Activated CD8-positive, alpha-beta memory T cell treated with anti-CD3 and anti-CD28 coated beads for 24 hours (primary cell): Measurements from ENCODE around the gene STEAP2.
"Not testable (repeated sequence)": the region's sequence is repeated elsewhere in the genome, so short reads cannot be mapped to it uniquely, and the experiment has no call there.

Source experiments
- DNase-seq: peaks from one replicate; pipeline ENCODE4 v3.0.0-alpha.2; 2020

STEAP2 gene

DNA sequence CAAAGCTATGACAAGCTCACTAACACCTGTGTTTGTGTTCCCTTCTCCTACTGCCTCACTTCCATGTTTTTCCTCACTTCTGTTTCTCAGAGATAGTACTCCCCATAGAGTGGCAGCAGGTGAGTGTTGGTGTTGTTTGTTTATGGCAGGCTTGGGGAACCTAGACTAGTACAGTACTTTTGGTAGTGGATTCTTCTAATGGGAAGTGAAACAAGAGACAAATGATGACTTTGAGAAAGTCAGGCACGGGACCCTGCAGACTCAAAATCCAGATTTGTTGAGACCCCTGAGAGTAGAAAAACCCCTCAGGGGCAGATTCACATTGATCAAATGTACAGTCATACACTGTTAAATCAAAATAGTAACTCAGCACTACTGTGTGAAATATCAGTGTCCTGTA lies 27.0 kb downstream of the STEAP2 start:
- no peak for DNase-seq

DNA sequence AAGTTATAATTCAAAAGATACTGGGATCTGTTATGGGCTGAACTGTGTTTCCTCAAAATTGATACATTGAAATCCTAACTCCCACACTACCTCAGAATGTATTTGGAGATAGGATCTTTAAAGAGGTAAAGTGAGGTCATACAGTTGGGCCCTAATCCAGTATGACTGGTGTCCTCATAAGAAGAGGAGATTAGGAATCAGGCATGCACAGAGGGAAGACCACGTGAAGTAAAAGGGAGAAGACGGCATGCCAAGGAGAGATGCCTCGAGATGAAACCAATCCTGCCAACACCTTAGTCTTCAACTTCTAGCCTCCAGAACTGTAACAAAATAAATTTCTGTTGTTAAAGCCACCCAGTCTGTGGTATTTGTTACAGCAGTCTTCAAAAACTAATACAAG lies 27.5 kb downstream of the STEAP2 start:
- no peak for DNase-seq

DNA sequence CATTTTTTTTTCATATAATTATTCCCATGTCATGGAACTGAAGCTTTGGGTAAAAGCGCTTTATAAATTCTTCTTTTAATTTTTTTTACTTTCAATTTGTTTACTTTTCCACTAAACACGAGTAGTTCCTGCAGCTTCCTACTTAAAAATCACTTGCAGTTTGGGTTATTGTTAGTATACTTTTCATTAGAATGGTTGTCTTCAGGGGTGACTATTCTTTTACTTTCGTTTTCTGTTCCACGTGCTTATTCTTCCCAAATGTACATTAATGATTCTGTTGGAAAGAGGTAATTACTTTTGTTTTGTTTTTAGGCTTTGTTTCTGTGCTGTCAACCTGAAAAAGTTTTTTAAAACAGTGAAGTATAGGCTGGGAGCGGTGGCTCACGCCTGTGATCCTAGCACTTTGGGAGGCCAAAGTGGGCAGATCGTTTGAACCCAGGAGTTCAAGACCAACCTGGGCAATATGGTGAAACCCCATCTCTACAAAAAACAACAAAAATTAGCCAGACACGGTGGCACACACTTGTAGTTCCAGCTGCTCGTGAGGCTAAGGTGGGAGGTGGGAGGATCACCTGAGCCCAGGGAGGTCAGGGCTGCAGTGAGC lies 28.2 kb downstream of the STEAP2 start:
- DNase-seq = no peak

DNA sequence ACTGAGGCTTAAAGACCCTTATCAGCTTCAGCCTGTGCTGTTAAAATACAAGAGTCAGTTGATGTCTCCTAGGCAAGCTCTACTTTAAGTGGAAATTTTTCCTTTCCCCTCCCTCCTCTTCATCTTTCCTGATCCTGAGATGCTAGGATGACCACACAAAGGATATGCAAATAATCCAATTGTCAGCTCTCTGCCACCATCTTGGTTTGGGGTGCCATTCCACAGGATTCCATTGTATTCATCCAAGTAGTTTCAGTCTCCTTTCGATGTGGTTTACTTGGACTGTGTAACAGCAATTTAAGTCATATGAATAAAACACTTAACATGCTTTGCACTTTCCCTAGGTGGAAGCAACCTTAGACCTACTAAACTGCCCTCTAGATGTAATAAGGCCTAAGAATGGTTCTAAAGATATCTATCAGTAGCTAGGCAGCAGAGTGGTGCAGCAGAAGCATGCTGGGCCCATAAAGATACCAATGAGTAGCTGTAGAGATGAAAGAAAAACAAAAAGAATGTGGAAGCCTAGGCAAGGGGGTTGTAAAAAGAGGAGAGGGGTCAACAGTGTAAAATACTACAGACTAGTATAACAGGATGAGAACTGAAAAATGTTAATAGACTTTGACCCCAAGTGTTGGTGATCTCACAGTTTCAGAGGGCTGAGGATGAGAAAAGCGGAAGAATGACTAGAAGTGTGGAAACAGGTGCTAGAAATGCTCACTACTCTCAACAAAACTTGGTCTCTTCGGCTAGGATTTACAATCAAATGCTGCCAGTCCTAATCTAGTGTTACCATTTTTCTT lies 31.0 kb downstream of the STEAP2 start:
- no peak for DNase-seq

DNA sequence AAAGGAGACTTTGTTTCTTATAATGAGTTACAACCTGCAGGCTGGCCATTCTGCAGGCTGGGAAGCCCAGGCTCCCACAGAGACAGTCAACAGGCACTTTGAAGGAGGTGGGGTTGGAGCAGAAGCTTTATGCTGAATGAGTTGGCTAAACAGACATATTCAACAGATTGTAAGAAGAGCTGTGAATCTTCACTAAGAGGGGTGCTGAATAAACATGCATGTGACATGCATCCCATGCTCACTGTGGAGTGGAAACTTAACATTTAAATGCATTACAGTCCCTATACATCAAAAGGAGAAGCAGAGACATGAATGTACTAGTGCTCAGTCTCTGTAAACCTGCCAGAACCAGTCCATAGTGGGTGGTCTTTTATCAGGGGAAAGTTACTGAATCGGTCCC lies 32.0 kb downstream of the STEAP2 start:
- DNase-seq = no peak

DNA sequence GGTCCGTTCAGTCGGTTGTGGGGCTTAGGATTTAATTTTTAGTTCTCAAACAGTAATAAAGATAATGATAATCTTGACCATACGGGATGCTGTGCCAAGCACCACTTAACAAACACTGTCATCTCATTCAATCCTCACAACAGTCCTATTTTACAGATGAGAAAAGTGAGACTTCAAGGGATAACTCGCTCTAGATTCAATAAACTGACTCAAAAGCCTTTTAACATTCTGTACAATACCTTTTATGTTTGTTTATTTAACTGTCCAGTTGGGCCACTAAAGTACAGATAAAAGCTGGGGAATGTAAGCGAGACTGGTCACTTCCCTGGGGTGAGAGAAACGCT lies 33.0 kb downstream of the STEAP2 start:
- no peak for DNase-seq

DNA sequence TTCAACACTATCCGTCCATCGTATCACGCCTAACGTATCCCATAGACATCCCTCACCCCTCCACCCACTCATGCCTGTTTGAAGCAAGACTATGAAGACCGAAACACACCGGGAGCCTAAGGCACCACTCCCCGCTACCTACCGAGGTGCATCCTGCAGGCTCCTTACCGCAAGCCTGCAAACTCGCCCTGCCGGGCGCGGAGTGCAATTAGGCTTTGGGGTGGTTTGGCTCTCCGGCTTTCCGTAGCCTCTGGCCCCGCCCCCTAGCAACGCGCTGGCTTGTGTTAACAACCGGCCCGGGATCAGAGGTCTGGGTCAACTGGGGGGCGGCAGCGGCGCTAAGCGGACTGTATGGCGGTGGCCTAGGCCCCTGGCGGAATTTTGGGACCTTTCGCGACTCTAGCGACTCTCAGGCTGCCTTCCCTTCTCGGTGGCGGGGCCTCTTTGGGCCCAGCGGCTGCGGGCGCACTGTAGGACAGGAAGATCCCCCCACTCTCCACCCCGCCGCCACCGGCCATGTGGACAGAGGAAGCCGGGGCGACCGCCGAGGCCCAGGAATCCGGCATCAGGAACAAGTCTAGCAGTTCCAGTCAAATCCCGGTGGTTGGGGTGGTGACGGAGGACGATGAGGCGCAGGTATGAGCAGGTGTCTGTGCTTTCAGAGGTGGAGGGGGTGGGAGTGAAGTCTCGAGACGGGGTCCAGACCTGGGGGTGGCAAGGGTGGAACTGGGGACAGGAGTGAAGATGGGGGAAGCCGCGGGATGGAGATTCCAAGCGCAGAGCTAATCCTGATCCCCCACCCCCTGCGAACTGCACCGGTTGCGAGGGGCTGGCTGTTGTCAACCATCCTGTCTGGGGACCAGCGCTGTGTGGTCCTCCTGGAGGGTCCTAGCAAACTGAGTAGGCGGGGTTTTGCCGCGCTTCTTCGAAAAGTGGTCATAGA lies 33.6 kb downstream of the STEAP2 start, which contains the start of gene CFAP69:
CFAP69 (plus strand) TSS at position 266 of the 943 bp plus-strand sequence; CDS start at position 517, 251 bp downstream.
- DNase-seq = peak; percentile 96

DNA sequence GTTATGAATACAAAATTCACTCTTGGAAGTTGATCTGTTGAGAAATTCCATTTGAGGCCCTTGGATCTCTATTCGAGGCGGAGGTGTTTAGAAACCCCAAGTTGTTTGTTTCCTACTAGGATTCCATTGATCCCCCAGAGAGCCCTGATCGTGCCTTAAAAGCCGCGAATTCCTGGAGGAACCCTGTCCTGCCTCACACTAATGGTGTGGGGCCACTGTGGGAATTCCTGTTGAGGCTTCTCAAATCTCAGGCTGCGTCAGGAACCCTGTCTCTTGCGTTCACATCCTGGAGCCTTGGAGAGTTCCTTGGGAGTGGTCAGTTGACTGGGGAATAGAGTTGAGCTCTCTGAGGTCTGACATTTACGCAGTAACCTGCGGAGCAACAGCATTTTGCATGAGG lies 34.6 kb downstream of the STEAP2 start:
- no peak for DNase-seq

DNA sequence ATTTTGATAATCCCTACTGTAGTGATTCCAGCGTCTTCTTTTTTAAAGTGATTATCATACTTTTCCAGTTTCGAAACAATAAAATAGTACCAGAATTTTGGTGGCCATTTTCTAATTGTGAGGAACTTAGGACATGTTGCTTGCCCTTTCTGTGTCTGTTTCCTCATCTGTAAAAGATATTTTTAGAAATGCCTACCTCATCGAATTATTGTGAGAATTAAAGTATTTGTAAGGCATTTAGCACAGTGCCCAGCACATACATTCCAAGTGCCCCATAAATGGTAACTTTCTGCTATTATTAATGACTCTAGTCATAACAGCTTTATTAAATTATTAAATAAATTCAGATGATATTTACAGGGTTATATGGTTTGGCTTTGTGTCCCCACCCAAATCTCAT lies 37.2 kb downstream of the STEAP2 start:
- DNase-seq = no peak

DNA sequence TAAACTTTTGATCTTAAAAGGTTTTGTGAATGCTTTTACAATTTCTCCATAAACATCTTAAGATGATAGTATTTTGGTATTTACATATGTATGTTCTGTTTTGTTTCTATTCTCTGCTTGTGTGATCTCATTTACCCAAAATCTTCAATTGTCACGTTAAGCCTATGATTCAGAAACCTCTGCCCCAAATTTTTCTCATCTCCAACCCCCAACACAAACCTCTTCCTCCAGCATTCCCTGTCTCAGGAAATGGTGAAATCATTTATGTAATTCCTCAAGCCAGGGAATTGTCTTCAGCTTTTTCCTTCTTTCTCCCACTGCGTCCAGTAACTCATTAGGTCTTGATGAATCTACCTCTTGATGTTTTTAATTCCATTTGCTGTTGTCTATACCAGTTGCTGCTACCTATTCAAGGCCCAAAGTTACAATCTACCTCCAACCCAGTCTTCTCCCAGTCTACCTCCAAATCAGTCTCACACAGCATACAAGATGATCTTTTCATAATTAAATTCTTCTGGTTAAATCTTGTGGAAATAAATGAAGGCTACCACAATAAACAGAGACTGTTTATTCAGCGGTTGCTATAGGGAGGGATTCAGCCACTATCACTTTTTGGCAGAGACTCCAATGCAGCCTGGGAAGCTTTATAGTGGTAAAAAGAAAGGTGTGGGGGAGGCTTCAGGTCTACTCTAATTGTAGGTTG lies 39.2 kb downstream of the STEAP2 start:
- DNase-seq = no peak

DNA sequence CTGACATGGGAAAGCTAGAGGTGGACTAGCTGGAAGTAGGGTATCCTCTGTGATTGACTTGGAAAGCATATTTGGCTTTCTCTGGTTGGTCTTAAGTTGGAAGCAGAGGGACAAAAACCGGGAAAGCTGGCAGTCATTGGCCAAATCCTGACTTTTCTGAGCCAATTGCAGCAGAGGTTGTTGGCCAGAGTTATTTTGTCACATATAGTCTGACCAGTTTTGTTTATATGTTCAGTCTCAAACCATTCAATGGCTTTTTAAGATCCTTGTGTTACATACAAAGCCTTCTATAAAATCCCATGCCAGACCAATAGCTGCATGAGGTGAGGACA lies 39.7 kb downstream of the STEAP2 start:
- no peak for DNase-seq

DNA sequence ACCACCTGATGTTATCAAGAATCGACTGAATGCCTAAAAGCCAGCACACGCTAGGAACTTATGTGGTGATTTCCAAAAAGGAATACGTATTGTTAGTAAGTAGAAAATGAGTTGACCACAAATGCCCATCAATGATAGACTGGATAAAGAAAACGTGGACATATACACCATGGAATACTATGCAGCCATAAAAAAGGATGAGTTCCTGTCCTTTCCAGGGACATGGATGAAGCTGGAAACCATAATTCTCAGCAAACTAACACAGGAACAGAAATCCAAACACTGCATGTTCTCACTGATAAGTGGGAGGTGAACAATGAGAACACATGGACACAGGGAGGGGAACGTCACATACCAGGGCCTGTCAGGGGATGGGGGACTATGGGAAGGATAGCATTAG lies 44.5 kb downstream of the STEAP2 start:
- DNase-seq = not testable (repeated sequence)

DNA sequence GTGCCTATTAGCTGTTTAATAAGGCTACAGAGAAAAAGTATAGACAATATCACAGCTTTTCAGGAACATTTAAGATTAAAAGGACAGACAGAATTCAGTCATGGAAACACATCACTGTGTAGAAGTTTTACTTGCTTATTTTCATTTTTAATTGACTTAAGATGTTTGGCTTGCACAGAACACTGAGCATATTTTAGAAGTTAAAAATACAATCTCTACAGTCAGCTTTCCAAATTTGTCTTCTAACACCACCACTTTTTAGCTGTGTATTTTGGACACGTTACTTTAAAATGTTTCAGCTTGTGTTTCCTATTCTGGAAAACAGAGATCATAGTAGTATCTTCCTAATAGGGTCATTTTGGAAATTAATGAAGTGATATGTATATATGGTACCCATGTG lies 45.2 kb downstream of the STEAP2 start:
- DNase-seq = no peak

DNA sequence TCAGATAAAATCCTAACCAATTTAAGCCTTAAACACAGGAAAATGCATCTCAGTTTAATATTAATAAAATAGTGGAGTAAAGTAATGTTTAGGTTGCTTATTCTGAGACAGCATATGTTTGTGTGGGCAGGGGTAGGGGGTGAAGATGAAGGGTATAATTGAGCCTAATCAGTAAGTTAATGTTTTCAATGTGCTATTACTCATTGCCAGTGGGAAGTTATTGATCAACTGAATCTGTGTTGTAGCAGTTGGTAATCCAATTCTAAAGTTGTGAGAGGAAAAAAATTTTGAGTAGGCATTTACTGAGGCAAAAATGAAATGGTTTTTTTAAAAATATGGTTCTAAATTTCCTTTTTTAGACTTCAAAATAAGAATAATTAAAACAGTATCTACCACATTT lies 49.9 kb downstream of the STEAP2 start:
- DNase-seq = no peak

DNA sequence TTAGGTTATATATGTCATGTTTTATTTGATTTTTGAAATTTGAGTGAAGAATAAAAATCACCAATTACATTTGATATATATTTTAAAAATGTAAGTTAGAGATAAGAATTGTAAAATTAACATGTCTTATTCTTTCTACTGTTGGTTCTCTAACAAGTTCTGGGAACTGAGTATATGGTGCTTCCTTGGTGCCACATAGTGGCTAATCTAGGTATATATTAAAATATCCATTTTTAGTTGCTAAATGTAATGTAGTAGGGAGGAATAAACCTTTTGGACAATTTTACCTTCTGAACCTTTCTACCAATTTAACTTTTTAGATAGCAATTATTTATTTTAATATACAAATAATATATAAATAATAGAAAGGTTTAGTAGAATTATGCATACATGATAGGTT lies 50.9 kb downstream of the STEAP2 start:
- DNase-seq = no peak

DNA sequence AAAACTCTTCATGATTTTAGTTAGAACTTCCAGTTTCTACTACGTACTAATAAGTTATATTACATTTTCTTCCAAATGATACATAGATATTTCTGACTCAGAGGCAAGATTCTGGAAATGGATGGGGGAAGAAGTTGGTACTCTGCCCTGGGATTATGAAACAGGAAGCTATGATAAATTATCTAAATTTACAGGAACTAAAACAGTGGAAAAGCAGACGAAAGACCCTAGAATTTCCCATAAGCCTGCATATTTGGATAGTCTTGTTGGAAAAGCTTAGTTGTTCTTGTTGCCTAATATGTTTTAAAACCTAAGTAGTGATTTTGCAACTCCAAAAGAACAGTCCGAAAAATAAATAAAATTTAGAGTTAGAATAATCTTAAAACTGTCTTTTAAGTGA lies 55.3 kb downstream of the STEAP2 start:
- no peak for DNase-seq

DNA sequence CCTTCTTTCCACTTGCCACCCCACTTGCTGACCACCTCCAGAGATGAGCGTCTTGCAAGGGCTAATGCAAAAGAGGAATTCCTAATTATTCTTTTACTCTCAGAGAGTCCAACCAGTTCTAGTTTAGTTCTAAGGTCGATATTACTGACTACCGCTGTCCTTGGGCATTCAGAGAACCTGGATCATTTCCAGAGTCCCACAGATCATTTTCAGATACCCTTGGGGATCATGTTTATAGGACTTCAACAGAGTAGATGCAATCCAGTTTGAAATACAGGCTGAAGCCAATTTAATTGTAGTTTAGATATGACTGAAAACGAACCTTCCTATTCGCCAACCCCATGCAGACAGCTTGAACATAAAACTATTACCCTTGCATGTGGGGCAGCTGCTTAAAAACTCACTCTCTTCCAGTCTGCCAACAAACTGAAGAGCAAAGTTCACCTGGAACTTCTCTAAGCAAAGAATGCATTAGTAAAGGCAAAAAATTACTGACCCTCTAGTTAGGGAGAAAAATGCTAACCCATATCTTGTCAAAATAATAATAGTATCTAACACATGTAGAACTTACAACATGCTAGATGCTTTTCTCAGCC lies 55.8 kb downstream of the STEAP2 start:
- no peak for DNase-seq

DNA sequence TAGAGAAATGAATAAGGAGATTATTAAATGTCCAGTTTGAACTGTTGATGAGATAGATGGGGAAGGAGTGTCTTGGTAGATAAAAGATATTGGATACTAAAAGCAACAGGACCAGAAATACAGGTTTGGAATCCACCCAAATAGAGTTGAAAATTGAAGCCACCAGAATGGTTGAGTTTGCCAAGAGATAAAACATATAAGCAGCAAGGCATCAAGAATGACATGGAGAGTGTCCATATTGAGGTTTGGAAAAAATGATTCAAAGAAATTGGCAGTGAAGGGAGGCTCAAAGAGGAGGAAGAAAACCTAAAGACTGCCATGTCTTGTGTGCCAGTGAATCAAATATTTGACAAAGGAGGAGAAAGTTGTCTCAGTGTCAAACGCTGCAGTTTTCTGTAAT lies 57.6 kb downstream of the STEAP2 start:
- no peak for DNase-seq

DNA sequence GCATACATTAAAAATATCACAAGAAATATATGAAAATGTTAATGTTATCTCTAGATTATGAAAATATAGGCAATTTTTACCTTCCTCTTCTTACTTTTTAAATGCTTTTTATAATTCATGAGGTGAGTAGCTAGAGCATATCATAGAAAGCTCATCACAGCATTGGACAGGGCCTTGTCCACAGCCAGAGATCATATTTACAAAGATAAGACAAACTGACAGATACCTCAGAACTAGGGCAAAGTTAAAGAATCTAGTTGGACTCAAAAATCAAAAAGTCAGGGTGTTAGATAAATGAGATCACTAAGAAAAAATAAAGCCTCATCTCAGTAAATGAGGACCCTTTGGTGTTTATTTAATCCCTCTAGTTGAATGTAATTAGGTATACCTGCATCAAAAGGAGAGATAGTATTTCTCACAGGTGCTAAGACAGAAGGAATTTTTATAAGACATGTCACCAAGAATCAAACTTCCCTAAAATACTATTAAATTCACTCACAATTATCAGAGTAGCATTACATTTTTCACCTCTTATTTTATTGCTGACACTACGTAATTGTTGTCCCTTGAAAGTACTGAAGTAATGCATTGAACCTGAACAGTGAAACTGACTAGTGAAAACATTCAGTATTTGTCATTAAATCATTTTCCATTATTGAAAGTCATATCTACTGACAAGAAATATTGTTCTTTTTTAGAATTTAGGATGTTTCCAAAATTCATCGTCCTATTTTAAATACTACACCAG lies 59.1 kb downstream of the STEAP2 start:
- DNase-seq = no peak

DNA sequence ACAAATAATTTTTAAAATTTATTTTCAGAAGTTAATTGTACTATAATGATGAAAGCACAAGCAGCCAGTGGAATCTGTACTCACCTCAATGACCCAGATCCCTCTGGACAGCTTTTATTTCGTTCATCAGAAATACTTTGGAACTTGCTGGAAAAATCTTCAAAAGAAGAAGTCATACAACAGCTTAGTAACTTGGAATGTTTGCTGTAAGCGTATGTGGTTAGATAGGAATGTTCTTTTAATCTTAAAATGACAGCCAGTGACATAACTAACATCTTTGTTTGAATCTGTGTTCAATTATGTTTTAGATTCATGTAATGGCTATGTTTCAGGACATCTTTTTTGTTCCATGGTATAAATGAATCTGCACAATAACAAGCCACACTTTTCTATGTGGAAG lies 60.2 kb downstream of the STEAP2 start:
- no peak for DNase-seq

DNA sequence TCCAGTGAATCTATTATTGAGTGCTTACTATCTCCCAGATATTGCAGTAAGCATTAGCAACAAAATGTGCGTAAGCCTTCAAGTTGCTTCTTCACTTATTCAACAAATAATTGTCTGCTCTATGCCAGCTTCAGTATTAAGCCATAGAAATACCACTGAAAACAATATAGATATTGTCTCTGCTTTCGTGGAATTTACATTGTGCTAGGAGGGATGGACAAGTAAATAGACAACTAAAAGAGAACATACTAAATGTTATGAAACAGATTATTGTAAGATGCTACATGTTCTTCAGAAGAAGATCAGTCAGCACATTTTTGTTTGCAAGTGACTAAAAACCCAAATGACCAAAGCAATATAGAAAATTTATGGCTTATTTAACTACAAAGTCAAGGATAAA lies 60.7 kb downstream of the STEAP2 start:
- DNase-seq = no peak

DNA sequence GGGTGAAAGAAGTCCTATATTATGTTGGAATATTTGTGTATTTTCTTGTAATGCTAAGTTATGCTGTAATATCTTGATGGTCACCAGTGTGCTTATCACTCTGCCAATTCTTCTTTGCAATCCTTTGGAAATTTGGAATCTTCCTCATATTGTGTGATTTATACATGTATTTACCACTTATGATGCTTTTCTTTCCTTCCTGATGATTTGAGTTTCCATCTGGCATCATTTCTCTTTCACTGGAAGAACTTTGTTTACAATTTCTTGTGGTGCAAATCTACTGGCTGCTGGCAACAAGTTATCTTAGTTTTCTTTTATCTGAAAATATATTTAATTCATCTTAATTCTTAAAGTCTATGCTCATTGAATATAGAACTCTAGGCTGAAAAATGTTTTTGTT lies 62.6 kb downstream of the STEAP2 start:
- no peak for DNase-seq
